ENCODE results near the gene GLT6D1.

DNA sequence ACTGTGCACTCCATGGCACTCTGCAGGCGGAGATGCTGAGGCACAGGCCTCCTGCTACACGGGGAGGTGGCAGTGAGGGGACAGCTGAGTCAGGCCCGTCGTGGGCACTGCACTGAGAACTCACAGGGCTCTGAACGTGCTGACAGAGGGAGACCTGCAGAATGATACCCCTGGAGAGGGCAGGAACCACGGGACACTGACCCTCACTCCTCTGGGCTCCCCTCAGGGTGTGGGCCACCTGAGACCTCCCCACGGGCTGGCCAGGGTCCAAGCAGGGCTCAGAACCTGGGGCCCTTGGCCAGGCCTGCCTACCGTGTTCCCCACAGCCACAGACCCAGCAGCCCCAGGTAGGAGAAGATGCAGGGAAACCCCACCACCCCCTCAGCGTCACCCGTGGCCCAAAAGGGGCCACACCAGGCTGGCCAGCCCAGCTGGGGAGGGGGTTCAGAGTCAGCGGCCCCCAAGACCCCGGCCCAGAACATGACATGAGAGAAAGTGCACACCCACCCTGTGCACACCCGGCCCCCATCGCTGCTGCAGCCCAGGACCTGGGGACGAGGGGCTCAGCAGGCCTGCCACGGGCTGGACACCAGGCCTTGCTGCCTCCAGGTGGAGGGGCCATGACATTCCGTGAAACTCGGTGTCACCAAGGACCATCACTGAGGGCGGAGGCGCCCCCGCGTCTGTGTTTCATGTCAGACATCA, 30.9 kb downstream of the GLT6D1 start:
- TF ChIP-seq, protein P1, sequence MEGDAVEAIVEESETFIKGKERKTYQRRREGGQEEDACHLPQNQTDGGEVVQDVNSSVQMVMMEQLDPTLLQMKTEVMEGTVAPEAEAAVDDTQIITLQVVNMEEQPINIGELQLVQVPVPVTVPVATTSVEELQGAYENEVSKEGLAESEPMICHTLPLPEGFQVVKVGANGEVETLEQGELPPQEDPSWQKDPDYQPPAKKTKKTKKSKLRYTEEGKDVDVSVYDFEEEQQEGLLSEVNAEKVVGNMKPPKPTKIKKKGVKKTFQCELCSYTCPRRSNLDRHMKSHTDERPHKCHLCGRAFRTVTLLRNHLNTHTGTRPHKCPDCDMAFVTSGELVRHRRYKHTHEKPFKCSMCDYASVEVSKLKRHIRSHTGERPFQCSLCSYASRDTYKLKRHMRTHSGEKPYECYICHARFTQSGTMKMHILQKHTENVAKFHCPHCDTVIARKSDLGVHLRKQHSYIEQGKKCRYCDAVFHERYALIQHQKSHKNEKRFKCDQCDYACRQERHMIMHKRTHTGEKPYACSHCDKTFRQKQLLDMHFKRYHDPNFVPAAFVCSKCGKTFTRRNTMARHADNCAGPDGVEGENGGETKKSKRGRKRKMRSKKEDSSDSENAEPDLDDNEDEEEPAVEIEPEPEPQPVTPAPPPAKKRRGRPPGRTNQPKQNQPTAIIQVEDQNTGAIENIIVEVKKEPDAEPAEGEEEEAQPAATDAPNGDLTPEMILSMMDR (IDR thresholded peaks at IDR 0.05): no peak
- TF ChIP-seq POLR2AphosphoS5 (IDR thresholded peaks at IDR 0.05): no peak
- no peak for TF ChIP-seq POLR2A (IDR thresholded peaks at IDR 0.05)

All from suprapubic skin (tissue), 4 donors.